Fibroblast of lung (primary cell): ENCODE results near the gene ZNF831. TPM values are rescaled to one million over a fixed set of nuclear protein-coding genes. Genes with fewer than 3 reads are reported as not detected.

ENCODE experiments used
- DNase-seq, 2 donors: peaks; one replicate each; pipeline versions ENCODE4 v3.0.0 to v3.0.0-alpha.2; 2010; ENCODE audit warnings: low read depth in 2 of 2
- H2AFZ ChIP-seq: 2 replicates; pipeline ENCODE4 v1.5.1; 2012; ENCODE audit warnings: low read length, control low read depth, inconsistent platforms
- H3K27ac ChIP-seq: 2 replicates; pipeline ENCODE4 v1.5.1; 2011; ENCODE audit warnings: low read length, control low read depth; ENCODE audit not compliant: insufficient read depth
- H3K27me3 ChIP-seq: 2 replicates; pipeline ENCODE4 v1.5.1; 2011; ENCODE audit warnings: mild to moderate bottlenecking, low read length; ENCODE audit not compliant: control insufficient read depth, insufficient read depth
- H3K36me3 ChIP-seq: 2 replicates; pipeline ENCODE4 v1.5.1; 2011; ENCODE audit warnings: low read length; ENCODE audit not compliant: control insufficient read depth, insufficient read depth
- H3K4me1 ChIP-seq: 2 replicates; pipeline ENCODE4 v1.5.1; 2011; ENCODE audit warnings: low read length; ENCODE audit not compliant: control insufficient read depth, insufficient read depth; ENCODE audit errors: extremely low read depth
- H3K4me2 ChIP-seq: 2 replicates; pipeline ENCODE4 v1.5.1; 2011; ENCODE audit warnings: low read length, control low read depth; ENCODE audit not compliant: insufficient read depth; ENCODE audit errors: extremely low read depth
- H3K4me3 ChIP-seq, 4 experiments: fragments of 200-600 bp in 1 of 4; sonication (generic) in 1 of 4; replicated peaks in 1 of 4; 2 replicates each; pipeline ENCODE4 v1.5.1; 2011 to 2016; ENCODE audit warnings: low read length in 4 of 4, low read depth in 3 of 4, mild to moderate bottlenecking in 3 of 4, control low read depth in 2 of 4, inconsistent platforms in 1 of 4, mixed read lengths in 1 of 4; ENCODE audit not compliant: insufficient read depth in 1 of 4; ENCODE audit errors: control extremely low read depth in 1 of 4
- H3K79me2 ChIP-seq: 2 replicates; pipeline ENCODE4 v1.5.1; 2012; ENCODE audit warnings: mild to moderate bottlenecking, low read length, inconsistent platforms; ENCODE audit not compliant: control insufficient read depth, insufficient read depth
- H3K9ac ChIP-seq: 2 replicates; pipeline ENCODE4 v1.5.1; 2011; ENCODE audit warnings: mild to moderate bottlenecking, low read length, control low read depth; ENCODE audit not compliant: insufficient read depth
- H3K9me3 ChIP-seq: 2 replicates; pipeline ENCODE4 v1.5.1; 2012; ENCODE audit warnings: low read depth, low read length; ENCODE audit not compliant: control insufficient read depth, insufficient read depth
- H4K20me1 ChIP-seq: 2 replicates; pipeline ENCODE4 v1.5.1; 2011; ENCODE audit warnings: low read length; ENCODE audit not compliant: control insufficient read depth, insufficient read depth; ENCODE audit errors: extremely low read depth
- EZH2 ChIP-seq: IDR thresholded peaks from 2 replicates; pipeline ENCODE4 v1.5.1; 2012; ENCODE audit warnings: low read length, control low read depth, mild to moderate bottlenecking; ENCODE audit errors: missing control alignments
- polyA plus RNA-seq, 2 donors: library from polyadenylated mRNA; depleted of rRNA in 1 of 2; stranded (reverse) in 1 of 2; unstranded in 1 of 2; fragments of >200 nt; gene quantifications; 2 replicates each; pipeline ENCODE4 v1.2.1, GENCODE V29; 2011 to 2012; ENCODE audit warnings: missing spikeins in 1 of 2
- total RNA-seq: library from RNA; depleted of rRNA; stranded (reverse); fragments of >200 nt; gene quantifications from 2 replicates; pipeline ENCODE4 v1.2.1, GENCODE V29; 2014
- TF ChIP-seq, protein P1 (sequence below), 2 donors: IDR thresholded peaks in 1 of 2; conservative IDR thresholded peaks in 1 of 2; 1 replicate in 1 of 2; 2 replicates in 1 of 2; pipeline ENCODE4 v1.5.1; 2011 to 2012; ENCODE audit warnings: low read length in 2 of 2, control low read depth in 1 of 2, inconsistent platforms in 1 of 2, low read depth in 1 of 2, mild to moderate bottlenecking in 1 of 2

Gene ZNF831
- total and polyA plus RNA-seq, 2 donors (not counting 1 experiment from before 2014, with no cell fraction given) = not detected

GRCh38 chr20:59258221-59258621, 94.6 kb downstream of the ZNF831 start:
- Histone ChIP-seq H3K4me3 (no peak overlapping the region), H3K4me1 (no peaks in the 10 kb centered on the region), H3K9ac (no peak overlapping the region), H3K79me2 (no peaks in the 10 kb centered on the region), H3K27me3 (no peaks in the 10 kb centered on the region), H3K9me3 (no peaks in the 10 kb centered on the region), H3K27ac (no peak overlapping the region), H2AFZ (no peak overlapping the region), H4K20me1 (no peaks in the 10 kb centered on the region), H3K36me3 (no peaks in the 10 kb centered on the region), H3K4me2 (no peak overlapping the region)
- no peak for DNase-seq
- TF ChIP-seq, protein P1, sequence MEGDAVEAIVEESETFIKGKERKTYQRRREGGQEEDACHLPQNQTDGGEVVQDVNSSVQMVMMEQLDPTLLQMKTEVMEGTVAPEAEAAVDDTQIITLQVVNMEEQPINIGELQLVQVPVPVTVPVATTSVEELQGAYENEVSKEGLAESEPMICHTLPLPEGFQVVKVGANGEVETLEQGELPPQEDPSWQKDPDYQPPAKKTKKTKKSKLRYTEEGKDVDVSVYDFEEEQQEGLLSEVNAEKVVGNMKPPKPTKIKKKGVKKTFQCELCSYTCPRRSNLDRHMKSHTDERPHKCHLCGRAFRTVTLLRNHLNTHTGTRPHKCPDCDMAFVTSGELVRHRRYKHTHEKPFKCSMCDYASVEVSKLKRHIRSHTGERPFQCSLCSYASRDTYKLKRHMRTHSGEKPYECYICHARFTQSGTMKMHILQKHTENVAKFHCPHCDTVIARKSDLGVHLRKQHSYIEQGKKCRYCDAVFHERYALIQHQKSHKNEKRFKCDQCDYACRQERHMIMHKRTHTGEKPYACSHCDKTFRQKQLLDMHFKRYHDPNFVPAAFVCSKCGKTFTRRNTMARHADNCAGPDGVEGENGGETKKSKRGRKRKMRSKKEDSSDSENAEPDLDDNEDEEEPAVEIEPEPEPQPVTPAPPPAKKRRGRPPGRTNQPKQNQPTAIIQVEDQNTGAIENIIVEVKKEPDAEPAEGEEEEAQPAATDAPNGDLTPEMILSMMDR (conservative IDR thresholded peaks at IDR 0.05 in 1 of 2, IDR thresholded peaks at IDR 0.05 in 1 of 2; ENCODE audit: low read depth in 1 of 2, low read length in 2 of 2) = no peak
- no peak for TF ChIP-seq EZH2

DNA sequence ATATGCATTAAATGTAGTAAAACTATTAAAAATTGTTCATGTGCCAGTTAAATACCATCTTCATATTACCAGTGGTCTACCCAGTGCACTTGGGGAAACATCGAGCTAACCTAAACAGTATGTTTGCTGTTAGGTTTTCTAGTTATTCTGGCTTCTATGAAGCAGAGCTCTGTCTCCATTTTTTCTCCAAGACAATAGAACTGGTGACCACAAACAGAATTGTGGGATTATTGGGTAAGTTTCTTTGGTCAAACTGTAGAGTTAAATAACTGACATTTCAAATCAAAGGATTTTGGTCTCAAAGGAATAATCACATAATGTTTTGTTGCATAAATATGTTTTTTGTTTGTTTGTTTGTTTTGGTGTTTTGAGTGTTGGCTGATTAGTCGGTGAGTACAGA, 96.3 kb downstream of the ZNF831 start:
- TF ChIP-seq, protein P1 (conservative IDR thresholded peaks at IDR 0.05 in 1 of 2, IDR thresholded peaks at IDR 0.05 in 1 of 2; ENCODE audit: low read depth in 1 of 2, low read length in 2 of 2) = no peak
- no peak for TF ChIP-seq EZH2
- Histone ChIP-seq H3K79me2 (no peaks in the 10 kb centered on the region), H3K9ac (no peak overlapping the region), H3K27me3 (no peaks in the 10 kb centered on the region), H3K4me3 (no peak overlapping the region), H3K36me3 (no peaks in the 10 kb centered on the region), H3K4me1 (no peaks in the 10 kb centered on the region), H3K27ac (no peak overlapping the region), H4K20me1 (no peaks in the 10 kb centered on the region), H2AFZ (no peak overlapping the region), H3K4me2 (no peak overlapping the region), H3K9me3 (no peaks in the 10 kb centered on the region)
- no peak for DNase-seq

DNA sequence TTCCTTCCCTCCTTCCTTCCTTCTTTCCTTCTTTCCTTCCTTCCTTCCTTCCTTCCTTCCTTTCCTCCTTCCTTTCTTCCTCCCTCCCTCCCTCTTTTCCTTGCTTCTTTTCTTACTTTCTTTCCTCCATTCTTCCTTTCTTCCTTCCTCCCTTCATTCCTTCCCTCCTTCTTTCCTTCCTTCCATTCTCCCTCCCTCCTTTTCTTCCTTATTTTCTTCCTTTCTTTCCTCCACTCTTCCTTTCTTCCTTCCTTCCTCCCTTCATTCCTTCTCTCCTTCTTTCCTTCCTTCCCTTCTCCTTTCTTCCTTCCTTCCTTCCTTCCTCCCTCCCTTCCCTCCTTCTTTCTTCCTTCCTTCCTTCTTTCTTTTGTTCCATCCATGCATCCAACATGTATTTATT, 101.7 kb downstream of the ZNF831 start:
- no peaks in the 10 kb centered on the region for H3K4me1 ChIP-seq
- no peak overlapping the region for H3K4me3 ChIP-seq
- no peaks in the 10 kb centered on the region for H3K9me3 ChIP-seq
- H4K20me1 ChIP-seq = no peaks in the 10 kb centered on the region
- no peak overlapping the region for H2AFZ ChIP-seq
- H3K79me2 ChIP-seq = no peaks in the 10 kb centered on the region
- no peak overlapping the region for H3K9ac ChIP-seq
- DNase-seq = no peak
- no peak overlapping the region for H3K4me2 ChIP-seq
- H3K27ac ChIP-seq = no peak overlapping the region
- no peaks in the 10 kb centered on the region for H3K36me3 ChIP-seq
- no peaks in the 10 kb centered on the region for H3K27me3 ChIP-seq
- TF ChIP-seq EZH2 = no peak
- TF ChIP-seq, protein P1 (conservative IDR thresholded peaks at IDR 0.05 in 1 of 2, IDR thresholded peaks at IDR 0.05 in 1 of 2; ENCODE audit: low read depth in 1 of 2, low read length in 2 of 2) = no peak
